Stimulated activated effector memory CD8-positive, alpha-beta T cell treated with anti-CD3 and anti-CD28 coated beads, Interleukin-12 subunit alpha, Interleukin-12 subunit beta, amount 100 ng/mL, for 72 hours (primary cell): ENCODE results near the gene KRTAP10-9.
A peak's percentile ranks its signal among the peaks of the same experiment; 100 is the strongest.
"Not testable (repeated sequence)": the region's sequence is repeated elsewhere in the genome, so short reads cannot be mapped to it uniquely, and the experiment has no call there.

Experiments used
- ATAC-seq: fragments of 150-1000 bp; cut with Tn5 transposase; 2 replicates; pipeline ENCODE4 v1.10.0; 2021
- DNase-seq, 2 donors: peaks; one replicate each; pipeline ENCODE4 v3.0.0; 2021 to 2022; ENCODE audit warnings: low spot score in 2 of 2
- H3K27ac Mint-ChIP-seq: one replicate; pipeline ENCODE4 v1.8.0; 2022; ENCODE audit warnings: mild to moderate bottlenecking, mixed read lengths
- H3K36me3 Mint-ChIP-seq: one replicate; pipeline ENCODE4 v1.8.0; 2022; ENCODE audit warnings: mild to moderate bottlenecking, mixed read lengths
- H3K4me1 Mint-ChIP-seq: one replicate; pipeline ENCODE4 v1.8.0; 2022; ENCODE audit warnings: mixed read lengths
- H3K4me3 Mint-ChIP-seq: one replicate; pipeline ENCODE4 v1.8.0; 2022; ENCODE audit warnings: mild to moderate bottlenecking, mixed read lengths
- H3K9me3 Mint-ChIP-seq: one replicate; pipeline ENCODE4 v1.8.0; 2022; ENCODE audit warnings: mixed read lengths

KRTAP10-9 gene

DNA sequence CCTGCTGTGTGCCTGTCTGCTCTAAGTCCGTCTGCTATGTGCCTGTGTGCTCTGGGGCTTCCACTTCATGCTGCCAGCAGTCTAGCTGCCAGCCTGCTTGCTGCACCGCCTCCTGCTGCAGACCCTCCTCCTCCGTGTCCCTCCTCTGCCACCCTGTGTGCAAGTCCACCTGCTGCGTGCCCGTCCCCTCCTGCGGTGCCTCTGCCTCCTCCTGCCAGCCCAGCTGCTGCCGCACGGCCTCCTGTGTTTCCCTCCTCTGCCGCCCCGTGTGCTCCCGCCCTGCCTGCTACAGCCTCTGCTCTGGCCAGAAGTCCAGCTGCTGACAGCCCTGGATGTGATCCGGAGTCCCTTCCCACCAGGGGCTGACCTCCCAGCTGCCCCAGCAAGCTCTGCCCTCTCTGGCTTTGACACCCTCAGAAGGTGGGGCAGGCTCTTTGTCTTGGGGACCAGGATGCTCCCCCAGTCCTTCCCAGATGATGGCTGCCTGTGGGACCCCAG lies 11.0 kb downstream of the KRTAP10-9 start:
- H3K4me1 Mint-ChIP-seq, H3K4me3 Mint-ChIP-seq, H3K36me3 Mint-ChIP-seq, H3K27ac Mint-ChIP-seq, ATAC-seq: not testable (repeated sequence)
- H3K9me3 Mint-ChIP-seq: peaks cover 12% of the 10 kb centered on the region
- peak in 1 of 2 donors; percentile 18 for DNase-seq

DNA sequence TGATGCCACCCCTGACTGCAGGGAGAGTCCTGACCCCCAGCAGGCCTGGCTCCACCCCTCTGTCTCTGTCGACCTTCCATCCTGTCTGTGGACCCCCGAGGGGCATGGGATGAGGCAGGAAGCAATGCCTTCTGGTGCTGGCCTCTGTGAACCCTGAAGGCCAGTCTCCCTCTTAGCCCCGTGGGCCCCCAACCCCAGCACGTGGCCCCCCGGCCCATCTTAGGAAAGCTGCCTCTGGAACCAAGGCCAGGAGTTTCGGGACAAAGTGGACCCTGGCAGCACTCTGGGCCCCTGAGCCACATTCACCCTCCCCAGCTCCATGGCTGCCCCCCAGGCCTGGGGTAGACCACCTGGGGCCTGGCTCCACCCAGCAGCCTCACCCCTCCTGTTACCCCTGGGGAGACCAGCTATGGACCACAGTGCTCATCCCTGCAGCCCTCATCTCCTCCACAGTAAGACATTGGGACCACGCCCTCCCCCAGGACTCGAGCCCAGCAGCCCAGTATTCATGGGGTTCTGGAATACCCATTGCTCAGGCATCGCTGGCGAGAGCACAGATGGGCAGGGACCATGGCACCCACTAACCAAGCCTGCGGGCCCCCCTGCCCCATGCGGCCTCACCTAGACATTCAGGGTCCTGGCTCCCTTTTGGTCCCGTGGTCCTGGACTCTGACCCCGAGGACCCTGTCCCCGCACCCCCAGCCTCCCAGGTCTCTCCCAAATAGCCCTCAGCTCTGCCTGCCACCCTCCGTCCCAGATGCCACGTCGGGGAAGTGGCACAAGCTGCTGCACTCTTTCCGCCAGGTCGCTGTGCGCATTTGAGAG lies 11.8 kb downstream of the KRTAP10-9 start:
- not testable (repeated sequence) for H3K27ac Mint-ChIP-seq, H3K4me3 Mint-ChIP-seq, ATAC-seq, H3K4me1 Mint-ChIP-seq, H3K36me3 Mint-ChIP-seq
- DNase-seq: peak in 1 of 2 donors; percentile 23
- peaks cover 10% of the 10 kb centered on the region for H3K9me3 Mint-ChIP-seq

DNA sequence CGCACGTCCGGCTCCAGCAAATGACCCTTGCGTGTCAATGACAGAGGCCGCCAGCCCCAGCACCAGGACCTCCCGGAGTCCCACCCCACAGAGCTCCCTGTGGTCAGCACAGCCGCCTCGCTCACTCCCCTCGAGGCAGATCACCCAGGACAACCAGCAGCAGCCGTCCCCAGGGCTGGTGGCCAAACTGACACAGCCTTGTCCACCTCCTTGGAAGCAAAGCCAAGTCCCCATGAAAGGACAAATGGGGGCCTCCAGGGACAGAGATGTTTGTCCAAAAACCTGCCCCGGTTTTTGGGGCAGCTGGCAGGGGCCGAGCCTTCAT lies 12.4 kb downstream of the KRTAP10-9 start:
- DNase-seq (peak in 1 of 2 donors; percentile 35), ATAC-seq (no peak)
- Mint-ChIP-seq H3K4me1 (peaks cover 10% of the 10 kb centered on the region), H3K36me3 (peaks cover 4% of the 10 kb centered on the region), H3K27ac (no peak overlapping the region), H3K9me3 (peaks cover 12% of the 10 kb centered on the region), H3K4me3 (no peak overlapping the region)

DNA sequence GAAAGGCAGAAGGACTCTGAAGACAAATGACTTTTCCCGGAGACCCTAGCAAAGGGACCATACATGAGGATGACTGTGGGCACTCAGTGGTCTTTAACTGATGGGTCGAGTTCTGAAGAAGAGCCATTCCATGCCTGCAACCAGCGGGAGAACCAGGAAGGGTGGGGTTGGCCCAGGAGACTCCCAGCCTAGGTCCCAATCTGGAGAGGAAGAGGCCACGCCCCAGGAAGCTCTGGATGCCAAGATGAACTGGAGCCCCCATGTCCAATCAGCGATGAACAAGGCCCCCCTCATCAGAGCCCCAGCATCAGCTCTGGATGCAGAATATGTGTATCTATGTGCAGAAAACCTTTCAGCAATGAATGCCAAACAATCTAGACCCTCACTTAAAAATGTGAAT lies 13.9 kb downstream of the KRTAP10-9 start:
- DNase-seq (no peak), ATAC-seq (no peak)
- no peak overlapping the region for H3K4me3 Mint-ChIP-seq
- H3K27ac Mint-ChIP-seq: no peak overlapping the region
- peaks cover 20% of the 10 kb centered on the region for H3K9me3 Mint-ChIP-seq
- H3K4me1 Mint-ChIP-seq: peaks cover 10% of the 10 kb centered on the region
- H3K36me3 Mint-ChIP-seq: peaks cover 6% of the 10 kb centered on the region

DNA sequence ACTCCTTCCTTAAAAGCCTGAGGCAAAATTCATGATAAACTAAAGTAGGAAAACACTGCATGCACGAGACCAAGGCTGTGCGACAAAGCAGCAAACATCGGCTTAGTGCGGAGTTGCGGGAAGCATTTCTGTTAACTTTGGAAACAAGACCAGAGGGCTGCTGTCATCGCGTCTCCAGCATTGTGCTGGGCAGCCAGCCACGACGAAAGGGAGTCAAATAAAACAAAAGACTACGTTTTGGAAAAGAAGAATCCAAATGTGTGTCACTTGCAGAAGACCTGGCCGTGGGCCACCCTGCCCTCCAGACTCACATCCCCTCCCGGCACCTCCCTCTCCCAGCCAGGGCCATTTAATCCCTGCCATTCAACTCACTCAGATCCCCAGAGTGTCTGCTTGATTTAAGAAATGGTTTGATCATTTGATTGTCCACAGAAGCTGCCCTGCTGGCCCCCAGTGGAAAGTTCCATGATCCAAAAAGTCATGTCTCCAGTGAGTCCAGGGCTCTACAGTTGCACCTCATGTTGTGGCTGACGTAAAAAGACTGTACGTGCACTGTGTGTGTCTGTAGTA lies 16.9 kb downstream of the KRTAP10-9 start:
- Mint-ChIP-seq H3K9me3 (peaks cover 20% of the 10 kb centered on the region), H3K27ac (no peak overlapping the region), H3K4me3 (no peak overlapping the region), H3K4me1 (peaks cover 11% of the 10 kb centered on the region), H3K36me3 (peaks cover 6% of the 10 kb centered on the region)
- DNase-seq (peak in 1 of 2 donors; percentile 22), ATAC-seq (no peak)

DNA sequence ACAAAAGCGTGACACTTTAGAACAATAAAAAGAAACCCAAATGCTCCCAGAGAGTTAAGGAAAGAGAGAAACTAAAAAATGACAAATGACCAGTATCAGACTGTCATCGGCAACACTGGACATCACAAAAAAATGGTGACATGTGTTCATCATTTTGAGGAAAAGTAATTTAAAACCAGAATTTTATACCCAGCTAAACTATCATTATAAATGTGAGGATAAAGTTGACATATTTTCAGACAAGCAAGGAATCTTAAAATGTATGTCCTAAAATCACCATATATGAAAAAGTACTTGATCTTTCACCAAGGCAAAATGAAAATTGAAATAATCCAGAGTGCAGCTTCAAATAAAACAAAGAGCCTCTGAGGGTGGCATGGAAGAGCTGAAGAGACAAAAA lies 18.0 kb downstream of the KRTAP10-9 start:
- no peak for DNase-seq
- Mint-ChIP-seq H3K27ac (no peak overlapping the region), H3K36me3 (peaks cover 6% of the 10 kb centered on the region), H3K9me3 (peaks cover 20% of the 10 kb centered on the region), H3K4me1 (peaks cover 11% of the 10 kb centered on the region), H3K4me3 (no peak overlapping the region)
- no peak for ATAC-seq

DNA sequence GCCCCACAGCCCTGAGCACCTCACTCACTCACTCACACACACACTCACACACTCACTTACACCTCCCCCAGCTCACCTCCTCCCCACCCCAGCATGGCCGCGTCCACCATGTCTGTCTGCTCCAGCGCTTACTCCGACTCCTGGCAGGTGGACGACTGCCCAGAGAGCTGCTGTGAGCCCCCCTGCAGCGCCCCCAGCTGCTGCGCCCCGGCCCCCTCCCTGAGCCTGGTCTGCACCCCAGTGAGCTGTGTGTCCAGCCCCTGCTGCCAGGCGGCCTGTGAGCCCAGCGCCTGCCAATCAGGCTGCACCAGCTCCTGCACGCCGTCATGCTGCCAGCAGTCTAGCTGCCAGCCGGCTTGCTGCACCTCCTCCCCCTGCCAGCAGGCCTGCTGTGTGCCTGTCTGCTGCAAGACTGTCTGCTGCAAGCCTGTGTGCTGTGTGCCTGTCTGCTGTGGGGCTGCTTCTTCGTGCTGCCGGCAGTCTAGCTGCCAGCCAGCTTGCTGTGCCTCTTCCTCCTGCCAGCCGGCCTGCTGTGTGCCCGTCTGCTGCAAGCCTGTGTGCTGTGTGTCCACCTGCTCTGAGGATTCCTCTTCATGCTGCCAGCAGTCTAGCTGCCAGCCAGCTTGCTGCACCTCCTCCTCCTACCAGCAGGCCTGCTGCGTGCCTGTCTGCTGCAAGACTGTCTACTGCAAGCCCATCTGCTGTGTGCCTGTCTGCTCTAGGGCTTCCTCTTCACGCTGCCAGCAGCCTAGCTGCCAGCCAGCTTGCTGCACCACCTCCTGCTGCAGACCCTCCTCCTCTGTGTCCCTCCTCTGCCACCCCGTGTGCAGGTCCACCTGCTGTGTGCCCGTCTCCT lies 19.7 kb downstream of the KRTAP10-9 start, which contains the start of gene KRTAP10-11:
Gene KRTAP10-11 (plus strand): TSS at position 49 of the 856 bp plus-strand sequence. CDS start 45 bp downstream, at position 94.
- Mint-ChIP-seq H3K4me1 (peaks cover 17% of the 10 kb centered on the region), H3K9me3 (peaks cover 14% of the 10 kb centered on the region)
- H3K4me3 Mint-ChIP-seq, DNase-seq, H3K27ac Mint-ChIP-seq, H3K36me3 Mint-ChIP-seq, ATAC-seq: not testable (repeated sequence)

DNA sequence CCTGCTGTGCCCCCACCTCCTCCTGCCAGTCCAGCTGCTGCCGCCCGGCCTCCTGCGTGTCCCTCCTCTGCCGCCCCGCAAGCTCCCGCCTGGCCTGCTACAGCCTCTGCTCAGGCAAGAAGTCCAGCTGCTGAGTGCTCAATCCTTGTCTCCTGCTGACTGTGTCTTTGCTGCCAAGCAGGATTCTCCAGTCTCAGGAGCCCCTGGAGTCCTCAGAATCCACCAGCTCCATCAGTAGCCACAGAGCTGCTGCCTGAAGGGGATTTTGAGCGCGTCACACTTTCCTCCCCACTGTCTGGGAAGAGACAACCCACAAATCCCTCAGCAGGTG lies 20.3 kb downstream of the KRTAP10-9 start:
- Mint-ChIP-seq H3K27ac (no peak overlapping the region), H3K4me3 (no peak overlapping the region), H3K4me1 (peaks cover 18% of the 10 kb centered on the region), H3K36me3 (peaks cover 6% of the 10 kb centered on the region), H3K9me3 (peaks cover 13% of the 10 kb centered on the region)
- ATAC-seq (no peak), DNase-seq (peak in 1 of 2 donors; percentile 43)

DNA sequence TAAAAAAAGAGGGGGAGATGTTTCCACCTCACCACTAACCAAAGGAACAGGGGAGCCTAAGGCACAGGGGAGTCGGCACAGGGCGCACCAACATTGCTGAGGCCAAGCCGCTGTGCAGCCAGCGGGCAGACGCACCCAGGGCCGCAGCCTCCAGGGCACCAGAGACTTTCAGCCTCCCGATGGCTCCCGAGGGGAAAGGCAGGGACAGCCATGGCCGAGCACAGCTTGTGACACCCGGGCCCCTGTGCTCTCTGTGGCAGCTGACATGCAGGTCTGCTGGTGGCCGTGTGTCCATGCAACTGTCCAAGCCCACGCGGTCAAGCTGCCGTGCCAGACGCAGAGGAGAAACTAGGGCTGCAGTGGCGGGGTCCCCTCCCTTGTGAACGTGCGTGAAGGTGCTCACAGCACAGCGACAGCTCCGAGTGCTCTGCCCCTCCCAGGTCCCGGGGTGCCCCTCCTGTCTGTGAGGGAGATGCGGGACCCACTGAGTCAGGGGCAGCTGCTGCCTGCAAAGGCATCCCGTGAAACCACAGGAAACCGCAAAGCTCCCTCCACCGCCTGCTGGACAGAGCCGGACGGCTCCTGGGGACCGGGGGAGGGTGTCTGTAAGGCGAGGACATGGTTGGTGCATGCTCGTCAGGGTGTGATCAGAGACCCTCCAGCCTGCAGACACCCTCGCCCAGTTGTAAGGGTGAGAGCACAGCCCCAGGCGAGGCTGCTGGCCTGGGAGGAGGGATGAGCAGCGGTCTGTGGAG lies 21.8 kb downstream of the KRTAP10-9 start:
- H3K9me3 Mint-ChIP-seq: peaks cover 10% of the 10 kb centered on the region
- DNase-seq (peak in 1 of 2 donors; percentile 36), ATAC-seq (no peak)
- H3K4me1 Mint-ChIP-seq: peaks cover 21% of the 10 kb centered on the region
- H3K36me3 Mint-ChIP-seq: peaks cover 6% of the 10 kb centered on the region
- no peak overlapping the region for H3K27ac Mint-ChIP-seq
- no peak overlapping the region for H3K4me3 Mint-ChIP-seq

DNA sequence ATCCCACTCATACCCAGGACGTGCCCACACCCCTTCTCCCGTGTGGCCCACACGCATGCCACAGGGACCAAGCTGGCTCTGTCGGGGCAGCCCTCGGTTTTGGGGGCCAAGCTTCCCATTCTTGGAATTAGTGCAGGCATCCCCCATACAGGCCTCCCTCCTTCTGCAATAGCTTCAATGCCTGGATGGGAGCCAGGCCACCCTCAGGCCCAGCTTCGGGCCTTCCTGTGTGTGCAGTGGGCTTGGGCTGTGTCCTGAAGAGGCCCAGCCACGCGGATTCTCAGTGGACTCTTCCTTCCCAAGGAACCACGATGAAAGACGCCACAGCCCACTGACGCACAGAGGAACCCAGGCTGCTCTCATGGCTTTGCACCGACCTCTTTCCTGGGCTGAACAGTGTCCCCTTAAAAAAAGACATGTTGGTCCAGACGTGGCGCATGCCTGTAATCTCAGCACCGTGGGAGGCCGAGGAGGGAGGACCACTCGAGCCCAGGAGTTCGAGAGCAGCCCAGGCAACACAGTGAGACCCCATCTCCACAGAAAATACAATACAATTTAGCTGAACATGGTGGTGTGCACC lies 22.7 kb downstream of the KRTAP10-9 start:
- no peak for ATAC-seq
- H3K4me3 Mint-ChIP-seq: no peak overlapping the region
- H3K4me1 Mint-ChIP-seq: peaks cover 30% of the 10 kb centered on the region
- H3K36me3 Mint-ChIP-seq: no peaks in the 10 kb centered on the region
- peaks cover 5% of the 10 kb centered on the region for H3K9me3 Mint-ChIP-seq
- peak in 1 of 2 donors; percentile 40 for DNase-seq
- peak overlapping the region; percentile 75 for H3K27ac Mint-ChIP-seq

DNA sequence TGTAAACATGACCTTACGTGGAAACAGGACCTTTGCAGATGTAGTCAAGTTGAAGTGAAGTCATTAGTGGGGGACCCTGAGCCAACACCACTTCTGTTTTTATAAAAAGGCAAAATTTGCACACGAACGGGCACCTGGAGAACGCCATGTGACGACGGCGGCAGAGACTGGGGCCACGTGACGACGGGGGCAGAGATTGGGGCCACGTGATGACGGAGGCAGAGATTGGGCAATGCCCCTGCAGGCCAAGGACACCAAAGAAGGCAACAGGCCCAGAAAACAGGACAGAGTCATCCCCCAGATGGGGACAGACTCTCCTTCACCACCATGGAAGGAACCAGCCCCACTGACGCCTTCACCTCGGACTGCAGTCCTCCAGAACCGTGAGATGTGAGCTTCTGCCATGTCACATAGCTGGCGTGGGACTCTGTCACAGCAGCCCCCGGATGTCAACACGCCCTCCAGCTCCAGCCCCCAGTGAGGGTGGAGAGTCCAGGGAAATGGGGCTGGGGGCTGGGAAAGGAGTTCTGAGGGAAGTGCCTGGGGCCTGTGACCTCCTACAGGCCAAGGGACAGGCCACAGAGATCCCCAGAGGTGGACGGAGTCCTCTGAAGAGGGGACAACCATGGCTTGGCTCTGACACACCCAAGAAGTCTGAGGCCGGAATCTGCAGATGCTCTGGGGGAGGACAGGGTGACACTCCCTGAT lies 23.5 kb downstream of the KRTAP10-9 start:
- H3K4me1 Mint-ChIP-seq: peaks cover 38% of the 10 kb centered on the region
- peak in 1 of 2 donors; percentile 35 for DNase-seq
- peak overlapping the region; percentile 75 for H3K27ac Mint-ChIP-seq
- no peak for ATAC-seq
- no peaks in the 10 kb centered on the region for H3K9me3 Mint-ChIP-seq
- no peaks in the 10 kb centered on the region for H3K36me3 Mint-ChIP-seq
- H3K4me3 Mint-ChIP-seq: no peak overlapping the region

DNA sequence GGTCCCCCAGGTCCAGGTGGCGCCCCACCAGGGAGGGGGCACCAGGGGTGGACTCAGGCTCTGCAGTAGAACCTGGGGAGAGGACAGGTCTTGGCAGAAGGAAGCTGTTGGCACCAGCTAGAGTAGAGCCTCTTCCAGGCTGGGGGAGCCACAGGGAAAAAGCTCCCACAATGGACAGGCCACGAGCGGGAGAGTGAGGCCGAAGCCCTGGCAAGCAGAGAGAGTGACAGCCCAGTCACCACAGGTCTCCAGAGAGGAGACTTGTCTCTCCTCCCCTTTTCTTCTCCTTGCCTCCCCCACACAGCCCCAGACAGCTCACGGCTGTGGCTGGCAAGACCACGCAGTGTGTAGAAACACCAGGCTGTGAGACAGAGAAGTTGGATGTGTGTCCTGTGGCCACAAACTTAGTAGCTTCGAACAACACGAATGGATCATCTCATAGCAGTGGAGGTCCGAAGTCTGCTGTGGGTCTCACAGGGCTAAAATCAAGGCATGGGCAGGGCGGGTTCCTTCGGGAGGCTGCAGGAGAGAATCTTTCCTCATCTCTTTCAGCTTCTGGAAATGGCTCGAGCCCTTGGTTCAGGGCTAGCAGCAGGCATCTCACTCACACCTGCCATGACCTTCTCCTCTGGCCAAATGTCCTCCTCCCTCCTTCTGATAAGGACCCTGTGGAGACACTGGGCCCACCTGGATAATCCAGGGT lies 24.2 kb downstream of the KRTAP10-9 start:
- ATAC-seq (peak; percentile 52), DNase-seq (peak in 1 of 2 donors; percentile 40)
- peak overlapping the region; percentile 75 for H3K27ac Mint-ChIP-seq
- peaks cover 44% of the 10 kb centered on the region for H3K4me1 Mint-ChIP-seq
- peaks cover under 1% of the 10 kb centered on the region for H3K9me3 Mint-ChIP-seq
- no peak overlapping the region for H3K4me3 Mint-ChIP-seq
- H3K36me3 Mint-ChIP-seq: no peaks in the 10 kb centered on the region

DNA sequence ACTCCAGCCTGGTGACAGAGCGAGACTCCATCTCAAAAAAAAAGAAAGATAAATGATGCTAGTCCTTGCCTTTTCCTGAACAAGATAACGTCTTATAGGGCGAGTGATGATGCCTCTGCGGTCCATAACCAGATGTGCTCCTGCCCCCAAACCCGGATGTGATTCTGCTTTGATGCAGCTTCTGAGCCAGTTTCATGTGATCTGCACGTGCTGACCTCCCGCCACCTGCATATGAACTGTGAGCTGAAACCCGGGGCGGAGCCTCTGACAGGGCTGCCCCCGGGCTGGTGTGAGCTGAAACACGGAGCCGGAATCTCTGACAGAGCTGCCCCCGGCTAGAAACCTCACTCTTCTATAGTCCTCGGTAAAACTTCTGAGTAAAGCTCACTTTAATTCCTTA lies 26.2 kb downstream of the KRTAP10-9 start:
- no peak for ATAC-seq

More for the DNA sequence above, 26.2 kb downstream of the KRTAP10-9 start:
- peaks cover 11% of the 10 kb centered on the region for H3K9me3 Mint-ChIP-seq
- H3K4me1 Mint-ChIP-seq: peaks cover 53% of the 10 kb centered on the region
- no peak overlapping the region for H3K4me3 Mint-ChIP-seq
- no peaks in the 10 kb centered on the region for H3K36me3 Mint-ChIP-seq
- H3K27ac Mint-ChIP-seq: no peak overlapping the region
- DNase-seq: peak in 1 of 2 donors; percentile 29
